MM.1S (cell line): ENCODE results near the gene XAGE3.

ENCODE experiments used
- CTCF ChIP-seq: fragments of 300-600 bp; sonication (generic); IDR thresholded peaks from 2 replicates; pipeline ENCODE4 v1.5.1; 2016; ENCODE audit warnings: antibody characterized with exemption, low read length, mixed read lengths
- EZH2phosphoT487 ChIP-seq: fragments of 300-600 bp; sonication (generic); IDR thresholded peaks from 2 replicates; pipeline ENCODE4 v1.6.1; 2018; ENCODE audit warnings: antibody characterized with exemption, low read length

DNA sequence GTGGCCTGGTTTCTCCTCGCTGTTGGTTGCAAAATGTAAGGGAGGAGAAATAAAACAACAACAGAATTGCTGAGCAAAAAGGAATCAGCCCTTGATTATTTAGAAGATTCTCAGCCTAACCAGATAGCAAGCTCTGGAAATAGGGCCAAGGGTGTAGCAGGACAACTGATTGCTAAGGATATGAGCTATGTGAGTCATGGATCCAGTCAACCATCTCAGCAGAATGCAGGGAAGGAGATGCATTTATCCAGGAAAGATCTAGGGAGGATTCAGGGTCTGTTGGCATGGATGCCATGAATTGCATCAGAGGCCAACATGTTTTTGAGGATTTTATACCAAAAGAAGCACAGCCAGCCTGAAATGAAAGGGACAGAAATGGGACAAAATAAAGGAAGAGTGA is 2.2 kb upstream of the XAGE3 start:
- no peak for TF ChIP-seq EZH2phosphoT487
- TF ChIP-seq CTCF = no peak
